VCaP (cell line): ENCODE measurements around the gene FAM168A.
"Not testable (repeated sequence)": the region's sequence is repeated elsewhere in the genome, so short reads cannot be mapped to it uniquely, and the experiment has no call there.

Experiments used
- H3K27ac ChIP-seq: fragments of 450-650 bp; 2 replicates; pipeline ENCODE4 v1.5.1; 2017
- CTCF ChIP-seq: fragments of 450-650 bp; conservative IDR thresholded peaks from 2 replicates; pipeline ENCODE4 v1.5.1; 2017; ENCODE audit warnings: mild to moderate bottlenecking, moderate library complexity

FAM168A gene

GRCh38 chr11:73591743-73592142, 6.2 kb downstream of the FAM168A start:
- no peak for TF ChIP-seq CTCF

GRCh38 chr11:73590991-73591390, 6.9 kb downstream of the FAM168A start:
- no peak for TF ChIP-seq CTCF
- H3K27ac ChIP-seq, result no peak overlapping the region

More at GRCh38 chr11:73591743-73592142, 6.2 kb downstream of the FAM168A start:
- H3K27ac ChIP-seq, result no peak overlapping the region

DNA sequence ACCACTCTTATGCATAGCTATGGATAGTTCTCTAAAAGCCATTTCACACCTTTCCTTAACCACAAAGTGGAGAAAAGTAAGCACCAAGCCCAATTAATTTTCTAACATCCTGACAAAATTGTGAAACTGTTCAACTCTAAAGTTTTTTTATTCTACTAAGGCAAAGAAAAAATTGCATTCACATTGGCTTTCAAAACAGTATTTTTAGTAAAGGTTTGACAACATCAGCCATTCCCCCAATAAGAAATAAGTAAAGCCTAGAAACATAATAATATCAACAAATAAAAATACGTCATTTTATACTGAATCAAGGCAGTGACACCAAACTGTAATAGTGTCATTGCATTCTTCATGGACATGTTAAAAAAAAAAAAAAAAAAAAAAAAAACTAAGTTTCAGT, 11.1 kb downstream of the FAM168A start:
- H3K27ac ChIP-seq, result no peak overlapping the region
- TF ChIP-seq CTCF, result no peak

GRCh38 chr11:73585834-73586575, 11.9 kb downstream of the FAM168A start:
- TF ChIP-seq CTCF, result no peak
- H3K27ac ChIP-seq, result no peak overlapping the region

DNA sequence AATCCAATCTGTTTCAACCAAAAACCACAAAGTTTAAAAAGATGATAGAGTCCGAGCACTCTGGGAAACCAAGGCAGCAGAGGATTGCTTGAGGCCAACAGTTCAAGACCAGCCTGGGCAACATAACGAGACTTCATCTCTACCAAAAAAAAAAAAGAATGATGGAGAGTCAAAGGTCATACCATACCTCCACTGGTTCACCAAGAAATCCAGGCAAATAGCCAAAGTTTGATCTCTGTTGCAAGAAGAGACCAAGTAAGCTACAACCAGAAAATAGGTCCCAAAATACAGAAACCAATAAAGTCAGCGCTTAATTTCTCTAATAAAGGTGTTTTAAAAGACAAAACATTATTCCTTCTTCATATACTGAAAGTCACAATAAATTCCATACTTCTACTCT, 13.1 kb downstream of the FAM168A start:
- no peak overlapping the region for H3K27ac ChIP-seq
- no peak for TF ChIP-seq CTCF

DNA sequence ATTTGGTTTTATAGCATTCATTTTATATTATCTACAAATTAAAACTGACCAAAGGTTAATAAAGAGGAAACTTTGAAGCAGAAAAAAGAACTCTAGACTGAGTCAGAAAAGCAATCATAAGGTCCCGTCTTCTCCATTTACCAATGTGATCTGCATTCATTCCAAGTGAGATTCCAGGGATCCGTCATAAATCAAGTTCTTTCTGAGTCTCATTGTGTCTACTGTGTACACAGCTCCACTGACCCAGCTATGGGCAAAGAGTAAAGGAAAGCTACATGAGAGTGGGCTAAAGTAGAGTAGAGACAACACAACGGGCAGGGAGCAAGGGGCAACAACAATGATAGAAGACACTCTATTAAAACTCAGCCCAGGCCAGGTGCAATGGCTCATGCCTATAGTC, 15.3 kb downstream of the FAM168A start:
- H3K27ac ChIP-seq, result no peak overlapping the region
- TF ChIP-seq CTCF, result no peak

DNA sequence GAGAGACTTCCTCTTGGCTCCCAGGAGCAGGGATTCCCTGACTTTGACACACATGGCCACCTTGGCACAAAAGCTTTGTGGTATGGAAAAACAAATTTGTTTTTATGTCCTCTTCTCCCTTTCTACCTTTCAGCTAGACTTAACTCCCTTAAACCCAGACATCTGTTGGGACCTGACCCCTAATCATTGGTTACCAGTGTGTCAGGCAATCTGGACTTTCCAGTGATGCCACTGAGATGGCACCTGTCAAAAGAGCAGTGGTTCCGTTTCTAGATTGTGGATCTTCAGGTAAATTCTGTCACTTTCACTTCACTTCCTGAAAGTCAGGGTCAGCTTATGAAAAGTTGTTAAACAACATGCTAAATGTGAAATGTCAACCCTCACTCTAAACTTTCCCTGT, 17.2 kb downstream of the FAM168A start:
- not testable (repeated sequence) for H3K27ac ChIP-seq

GRCh38 chr11:73579641-73580434, 18.1 kb downstream of the FAM168A start:
- H3K27ac ChIP-seq, result no peak overlapping the region
- TF ChIP-seq CTCF, result no peak
